ENCODE measurements around the gene ABLIM1.

ABLIM1 gene

GRCh38 chr10:114485696-114486400, 172.2 kb downstream of the ABLIM1 start:
- no peak overlapping the region for H3K4me3 ChIP-seq (ENCODE audit: low read depth, low read length)

GRCh38 chr10:114483575-114483974, 174.5 kb downstream of the ABLIM1 start:
- TF ChIP-seq CTCF (IDR thresholded peaks at IDR 0.05; ENCODE audit: borderline replicate concordance, insufficient read depth, low read depth, low read length) = no peak
- H3K4me3 ChIP-seq (ENCODE audit: low read depth, low read length) = no peak overlapping the region

More at GRCh38 chr10:114485696-114486400, 172.2 kb downstream of the ABLIM1 start:
- TF ChIP-seq CTCF (IDR thresholded peaks at IDR 0.05; ENCODE audit: borderline replicate concordance, insufficient read depth, low read depth, low read length) = no peak

- TF ChIP-seq CTCF (IDR thresholded peaks at IDR 0.05; ENCODE audit: borderline replicate concordance, insufficient read depth, low read depth, low read length) = no peak
Observed at GRCh38 chr10:114482480-114483304, 175.4 kb downstream of the ABLIM1 start.

GRCh38 chr10:114481055-114481454, 177.0 kb downstream of the ABLIM1 start:
- no peak for TF ChIP-seq CTCF (IDR thresholded peaks at IDR 0.05; ENCODE audit: borderline replicate concordance, insufficient read depth, low read depth, low read length)
- no peak overlapping the region for H3K4me3 ChIP-seq (ENCODE audit: low read depth, low read length)

More at GRCh38 chr10:114482480-114483304, 175.4 kb downstream of the ABLIM1 start:
- no peak overlapping the region for H3K4me3 ChIP-seq (ENCODE audit: low read depth, low read length)

GRCh38 chr10:114479836-114480235, 178.2 kb downstream of the ABLIM1 start:
- TF ChIP-seq CTCF (IDR thresholded peaks at IDR 0.05; ENCODE audit: borderline replicate concordance, insufficient read depth, low read depth, low read length) = no peak
- no peak overlapping the region for H3K4me3 ChIP-seq (ENCODE audit: low read depth, low read length)

- H3K4me3 ChIP-seq (ENCODE audit: low read depth, low read length) = no peak overlapping the region
- TF ChIP-seq CTCF (IDR thresholded peaks at IDR 0.05; ENCODE audit: borderline replicate concordance, insufficient read depth, low read depth, low read length) = no peak
Observed at GRCh38 chr10:114479307-114479706, 178.8 kb downstream of the ABLIM1 start.

All from GM12875 (cell line).